ENCODE measurements around the gene HTT.

Gene HTT

GRCh38 chr4:3200423-3201090, 126.1 kb downstream of the HTT start:
- no peak for DNase-seq (ENCODE audit: low read depth, low spot score)

DNA sequence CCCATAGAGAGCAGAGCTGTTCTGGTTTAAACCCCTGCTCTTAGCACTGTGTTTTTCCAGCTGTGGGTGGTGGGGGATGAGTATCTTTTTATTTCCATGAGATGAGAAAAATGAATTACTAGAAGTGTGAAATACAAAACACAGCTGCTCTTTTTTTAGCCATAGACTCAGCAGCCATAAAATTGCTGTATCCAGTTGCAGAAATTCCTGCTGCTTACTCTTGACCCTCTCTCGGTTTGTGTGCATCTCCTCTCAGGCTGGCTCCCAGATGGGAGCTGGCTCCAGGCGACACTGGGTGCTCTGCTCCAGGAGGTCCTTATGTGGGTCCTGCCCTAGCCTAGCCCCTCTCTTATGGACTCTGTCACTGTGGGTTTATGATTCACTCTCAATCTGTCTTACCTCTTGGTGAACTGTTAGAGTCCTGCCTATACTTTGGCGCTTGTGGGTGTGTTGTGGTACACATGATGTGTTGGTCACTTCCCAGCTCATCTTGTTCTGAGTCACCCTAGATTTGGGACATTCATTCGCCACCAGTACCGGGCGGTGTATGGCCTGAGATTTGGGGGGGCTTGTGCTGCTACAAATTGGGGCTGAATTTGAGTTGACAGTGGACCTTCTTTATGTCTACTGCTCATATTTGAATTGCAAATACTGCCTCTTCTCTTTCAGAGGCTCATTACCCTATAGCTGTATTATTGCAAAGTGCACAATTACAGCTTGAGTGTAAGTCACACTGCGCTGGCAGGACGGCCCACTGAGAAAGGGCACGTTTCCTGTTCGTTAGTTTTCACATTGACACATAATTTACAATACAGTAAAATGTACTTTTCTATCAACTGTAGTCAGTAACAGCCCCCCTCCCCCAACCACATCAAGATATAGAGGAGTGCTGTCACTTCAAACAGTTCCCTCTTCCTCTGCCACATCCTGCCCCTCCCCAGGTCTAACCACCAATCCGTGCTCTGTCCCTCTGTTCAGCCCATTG, 127.5 kb downstream of the HTT start:
- DNase-seq (ENCODE audit: low read depth, low spot score) = no peak

DNA sequence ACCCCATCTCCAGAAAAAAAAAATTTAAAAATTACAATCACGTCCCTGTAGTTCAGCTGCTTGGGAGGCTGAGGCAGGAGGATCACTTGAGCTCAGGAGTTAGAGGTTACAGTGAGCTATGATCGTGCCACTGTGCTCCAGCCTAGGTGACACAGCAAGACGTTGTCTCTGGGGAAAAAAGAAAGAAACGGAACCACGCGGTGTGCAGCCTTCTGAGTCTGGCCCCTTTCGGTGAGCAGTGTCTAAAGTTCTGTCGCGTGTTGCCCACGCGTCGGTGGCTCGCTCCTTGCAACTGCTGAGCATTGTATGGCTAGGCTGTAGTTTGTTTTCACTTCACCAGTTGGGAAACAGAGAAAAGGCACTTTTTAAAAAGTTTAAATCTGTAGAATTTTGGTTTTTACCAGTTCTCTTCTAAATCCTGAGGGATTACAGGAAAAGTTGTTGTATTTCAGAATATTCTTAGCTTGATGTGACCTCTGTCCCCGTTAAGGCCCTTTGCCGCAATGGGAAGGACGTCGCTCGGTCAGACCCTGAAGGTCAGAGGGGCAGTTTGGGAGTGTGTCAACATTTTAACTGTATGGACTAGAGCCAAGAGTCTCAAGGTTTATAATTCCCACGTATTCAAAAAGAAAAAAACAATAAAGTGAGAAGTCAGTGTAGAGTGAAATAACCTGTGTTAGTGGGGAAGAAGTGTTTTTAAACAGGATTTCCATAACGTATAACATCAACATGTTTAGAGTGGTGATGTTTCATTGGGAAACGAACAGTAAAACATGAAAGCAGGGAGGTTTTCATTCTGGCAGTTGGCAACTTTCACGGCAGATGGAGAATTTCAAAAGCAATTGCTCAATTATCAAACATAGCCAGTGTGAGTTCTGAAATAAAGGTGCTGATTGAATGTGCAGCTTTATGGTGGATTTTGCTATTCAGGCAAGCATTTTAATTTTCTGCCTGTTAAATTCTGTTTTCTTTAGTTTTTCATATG, 128.6 kb downstream of the HTT start:
- no peak for DNase-seq (ENCODE audit: low read depth, low spot score)

DNA sequence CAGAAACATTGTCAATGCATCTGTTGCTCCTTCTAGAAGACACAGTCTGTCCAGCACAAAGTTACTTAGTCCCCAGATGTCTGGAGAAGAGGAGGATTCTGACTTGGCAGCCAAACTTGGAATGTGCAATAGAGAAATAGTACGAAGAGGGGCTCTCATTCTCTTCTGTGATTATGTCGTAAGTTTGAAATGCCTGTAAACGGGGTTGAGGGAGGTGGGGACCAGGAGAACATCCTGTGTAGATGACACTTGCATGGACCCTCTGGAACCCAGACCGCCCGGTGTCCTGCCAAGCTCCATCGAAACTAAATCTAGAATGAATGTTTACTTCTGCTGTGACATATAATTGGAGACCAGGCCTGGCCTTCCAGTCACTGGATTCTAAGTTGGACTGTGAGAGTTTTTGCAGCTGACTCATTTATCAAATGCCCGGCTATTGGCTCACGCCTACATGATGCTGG, 129.5 kb downstream of the HTT start:
- DNase-seq (ENCODE audit: low read depth, low spot score) = no peak

DNA sequence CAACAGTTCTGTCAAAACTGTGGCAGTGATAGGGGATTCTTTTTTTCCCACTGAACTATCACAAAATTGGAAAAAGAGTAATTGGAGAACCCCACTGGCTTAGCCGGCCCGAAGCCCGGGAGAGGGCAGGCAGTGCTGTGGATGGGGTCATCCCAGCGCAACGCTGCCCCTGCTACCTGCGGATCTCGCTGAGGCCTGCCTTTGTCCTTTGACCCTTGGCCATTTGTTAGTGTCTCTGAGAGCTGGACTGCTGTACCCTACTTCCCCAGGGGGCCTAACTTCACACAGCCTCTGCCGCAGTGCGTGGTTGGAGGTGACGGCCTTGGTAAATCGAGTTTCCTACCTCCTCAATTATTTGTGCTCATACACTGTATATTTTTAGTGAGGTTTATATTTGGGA, 131.5 kb downstream of the HTT start:
- no peak for DNase-seq (ENCODE audit: low read depth, low spot score)

DNA sequence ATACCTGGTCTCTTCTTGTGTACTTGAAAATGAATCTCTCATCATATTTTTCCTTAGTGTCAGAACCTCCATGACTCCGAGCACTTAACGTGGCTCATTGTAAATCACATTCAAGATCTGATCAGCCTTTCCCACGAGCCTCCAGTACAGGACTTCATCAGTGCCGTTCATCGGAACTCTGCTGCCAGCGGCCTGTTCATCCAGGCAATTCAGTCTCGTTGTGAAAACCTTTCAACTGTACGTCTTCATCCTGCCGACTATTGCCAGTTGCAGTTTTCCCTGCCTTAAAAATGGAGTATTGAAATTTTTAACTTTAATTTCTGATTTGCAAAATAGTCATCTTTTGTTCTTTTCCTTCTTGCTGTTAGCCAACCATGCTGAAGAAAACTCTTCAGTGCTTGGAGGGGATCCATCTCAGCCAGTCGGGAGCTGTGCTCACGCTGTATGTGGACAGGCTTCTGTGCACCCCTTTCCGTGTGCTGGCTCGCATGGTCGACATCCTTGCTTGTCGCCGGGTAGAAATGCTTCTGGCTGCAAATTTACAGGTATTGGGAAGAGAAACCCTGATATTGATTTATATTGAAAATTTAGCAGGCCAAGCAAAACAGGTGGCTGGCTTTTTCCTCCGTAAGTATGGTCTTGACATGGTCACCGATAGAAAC, 132.1 kb downstream of the HTT start:
- DNase-seq (ENCODE audit: low read depth, low spot score) = no peak

DNA sequence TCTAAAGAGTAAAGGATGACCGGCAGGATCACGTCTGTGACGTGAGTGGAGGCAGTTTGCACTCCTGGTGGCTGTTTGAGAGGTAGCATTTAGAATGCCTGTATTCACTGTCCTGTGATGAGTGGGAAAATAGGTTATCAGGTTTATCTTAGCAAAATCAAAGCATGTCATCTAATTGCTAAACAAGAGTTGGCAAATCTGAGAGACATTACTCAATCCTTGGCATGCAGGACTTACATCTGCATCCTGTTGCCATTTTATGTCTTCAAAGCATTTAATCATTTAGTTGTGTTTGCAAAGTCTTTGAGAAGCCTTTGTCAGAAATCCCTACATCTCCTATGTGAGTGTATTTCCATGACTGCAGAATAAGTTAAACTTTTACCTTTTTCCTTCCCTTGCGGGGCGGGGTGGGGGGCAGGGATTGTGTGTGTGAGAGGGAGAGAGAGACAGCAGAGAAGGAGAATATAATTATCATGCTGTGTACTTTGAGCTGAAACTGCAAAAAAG, 133.1 kb downstream of the HTT start:
- DNase-seq (ENCODE audit: low read depth, low spot score) = no peak

GRCh38 chr4:3208826-3209225, 134.3 kb downstream of the HTT start:
- DNase-seq (ENCODE audit: low read depth, low spot score) = no peak

- DNase-seq (ENCODE audit: low read depth, low spot score) = no peak
These were observed 135.3 kb downstream of the HTT start for GRCh38 chr4:3209551-3210325.

- DNase-seq (ENCODE audit: low read depth, low spot score) = no peak
These were observed 136.0 kb downstream of the HTT start for GRCh38 chr4:3210467-3210866.

DNA sequence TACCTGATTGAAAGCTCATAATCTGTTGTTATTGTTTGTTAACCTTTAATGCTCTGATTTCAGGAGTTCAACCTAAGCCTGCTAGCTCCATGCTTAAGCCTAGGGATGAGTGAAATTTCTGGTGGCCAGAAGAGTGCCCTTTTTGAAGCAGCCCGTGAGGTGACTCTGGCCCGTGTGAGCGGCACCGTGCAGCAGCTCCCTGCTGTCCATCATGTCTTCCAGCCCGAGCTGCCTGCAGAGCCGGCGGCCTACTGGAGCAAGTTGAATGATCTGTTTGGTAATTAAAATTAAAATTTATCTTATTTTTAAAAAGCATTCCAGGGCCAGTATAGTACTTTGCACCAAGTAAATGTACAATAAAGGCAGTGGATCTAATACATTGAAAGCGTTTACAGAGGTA, 137.4 kb downstream of the HTT start:
- DNase-seq (ENCODE audit: low read depth, low spot score) = no peak

DNA sequence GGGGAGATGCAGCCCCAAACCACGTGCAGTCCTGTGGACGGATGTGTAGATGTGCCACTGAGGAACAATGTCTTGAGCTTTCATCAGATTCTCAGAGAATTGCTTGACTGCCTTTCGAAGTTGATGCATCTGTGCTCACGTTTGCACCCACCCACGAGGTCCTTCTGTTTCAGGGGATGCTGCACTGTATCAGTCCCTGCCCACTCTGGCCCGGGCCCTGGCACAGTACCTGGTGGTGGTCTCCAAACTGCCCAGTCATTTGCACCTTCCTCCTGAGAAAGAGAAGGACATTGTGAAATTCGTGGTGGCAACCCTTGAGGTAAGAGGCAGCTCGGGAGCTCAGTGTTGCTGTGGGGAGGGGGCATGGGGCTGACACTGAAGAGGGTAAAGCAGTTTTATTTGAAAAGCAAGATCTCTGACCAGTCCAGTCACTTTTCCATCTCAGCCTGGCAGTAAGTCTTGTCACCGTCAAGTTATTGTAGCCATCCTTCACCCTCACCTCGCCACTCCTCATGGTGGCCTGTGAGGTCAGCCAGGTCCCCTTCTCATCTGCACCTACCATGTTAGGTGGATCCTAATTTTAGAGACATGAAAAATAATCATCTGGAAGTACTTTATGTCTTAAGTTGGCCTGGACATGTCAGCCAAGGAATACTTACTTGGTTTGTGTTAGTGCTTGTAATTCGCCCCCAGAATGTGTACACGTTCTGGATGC, 138.1 kb downstream of the HTT start:
- DNase-seq (ENCODE audit: low read depth, low spot score) = no peak

DNA sequence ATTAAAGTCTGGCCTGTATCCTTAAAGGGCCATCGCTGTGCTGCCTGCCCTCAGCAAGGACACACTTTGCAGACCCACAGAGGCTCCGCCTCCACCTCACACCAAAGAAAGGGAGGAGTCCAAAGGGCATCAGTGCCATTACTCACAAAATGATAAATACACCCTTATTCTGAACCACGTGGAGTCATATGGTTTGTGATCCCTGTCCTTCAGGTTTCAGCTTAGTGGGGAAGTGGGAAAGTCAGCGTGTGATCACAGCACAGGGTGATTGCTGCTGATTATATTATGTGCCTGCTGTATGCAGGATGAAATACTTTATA, 138.6 kb downstream of the HTT start:
- no peak for DNase-seq (ENCODE audit: low read depth, low spot score)

- DNase-seq (ENCODE audit: low read depth, low spot score) = no peak
These were observed 139.3 kb downstream of the HTT start for GRCh38 chr4:3213661-3214250.

GRCh38 chr4:3215256-3215655, 140.8 kb downstream of the HTT start:
- no peak for DNase-seq (ENCODE audit: low read depth, low spot score)

DNA sequence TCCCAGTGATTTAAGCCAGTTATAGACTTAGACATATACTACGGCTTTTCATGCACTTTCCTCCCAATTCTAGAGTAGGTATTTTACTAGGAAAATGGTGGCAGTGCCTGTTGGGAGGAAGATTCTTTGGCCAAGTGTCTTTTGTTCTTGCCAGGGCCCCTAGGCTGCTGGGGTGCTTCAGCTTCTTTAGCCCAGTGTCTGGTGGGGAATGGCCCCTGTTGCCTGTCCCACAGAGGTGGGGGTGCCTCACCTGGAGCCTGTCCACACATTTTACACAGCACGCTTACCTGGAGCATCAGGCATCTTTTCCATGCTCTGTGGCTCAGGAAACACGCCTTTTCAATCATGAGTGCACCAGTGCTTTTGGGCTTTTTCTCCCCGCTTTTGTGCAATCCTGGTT, 141.3 kb downstream of the HTT start:
- no peak for DNase-seq (ENCODE audit: low read depth, low spot score)

DNA sequence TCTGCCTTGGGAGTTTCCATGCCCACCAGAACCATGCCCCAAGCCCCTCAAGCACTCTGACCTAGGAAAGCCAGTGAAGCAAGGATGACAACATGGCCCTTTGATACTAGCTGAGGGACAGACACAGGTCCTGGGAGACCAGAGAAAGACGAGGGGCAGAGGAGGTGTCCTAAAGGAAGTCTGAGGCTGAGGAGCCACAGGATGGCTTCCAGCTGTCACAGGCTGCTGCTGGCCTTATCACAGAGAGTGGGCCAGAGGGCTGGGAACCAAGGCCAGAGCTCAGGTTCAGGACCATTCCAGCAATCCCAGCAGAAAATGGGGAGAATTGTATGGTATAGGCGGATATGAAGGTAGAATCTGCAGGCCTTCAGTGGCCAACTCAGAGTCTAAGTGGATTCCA, 142.8 kb downstream of the HTT start:
- no peak for DNase-seq (ENCODE audit: low read depth, low spot score)

- no peak for DNase-seq (ENCODE audit: low read depth, low spot score)
These were observed 143.3 kb downstream of the HTT start for GRCh38 chr4:3217771-3218170.

All from smooth muscle cell of the brain vasculature (primary cell).